H1 (cell line): ENCODE data around the gene DPEP1.

ENCODE experiments used
- BRCA1 ChIP-seq: IDR thresholded peaks from 2 replicates; pipeline ENCODE4 v1.6.1; 2012; ENCODE audit warnings: low read depth, low read length, improper control_type of control experiment
- EZH2 ChIP-seq: fragments of 200-600 bp; sonication (generic); IDR thresholded peaks from 2 replicates; pipeline ENCODE4 v1.7.1; 2012; ENCODE audit warnings: low read depth, mild to moderate bottlenecking, moderate library complexity, low read length, inconsistent platforms; ENCODE audit not compliant: severe bottlenecking
- HDAC2 ChIP-seq, 2 experiments: fragments of 300-600 bp in 1 of 2; sonication (generic) in 1 of 2; IDR thresholded peaks; 2 replicates each; pipeline ENCODE4 v1.6.1; 2011 to 2012; ENCODE audit warnings: low read depth in 2 of 2, low read length in 2 of 2, mild to moderate bottlenecking in 2 of 2, moderate library complexity in 2 of 2, borderline replicate concordance in 1 of 2, inconsistent platforms in 1 of 2
- MAFK ChIP-seq: IDR thresholded peaks from 2 replicates; pipeline ENCODE4 v1.6.1; 2012; ENCODE audit warnings: low read depth, mild to moderate bottlenecking, improper control_type of control experiment, low read length
- POLR2A ChIP-seq, 2 experiments: IDR thresholded peaks; 1 replicate in 1 of 2; 2 replicates in 1 of 2; pipeline ENCODE4 v1.6.1; 2011; ENCODE audit warnings: low read depth in 2 of 2, low read length in 2 of 2, mild to moderate bottlenecking in 2 of 2; ENCODE audit errors: control extremely low read depth in 1 of 2
- POLR2AphosphoS5 ChIP-seq: IDR thresholded peaks from 2 replicates; pipeline ENCODE4 v1.6.1; 2011; ENCODE audit warnings: low read depth, low read length
- RAD21 ChIP-seq, 2 experiments: IDR thresholded peaks in 1 of 2; conservative IDR thresholded peaks in 1 of 2; 2 replicates each; pipeline ENCODE4 v1.6.1; 2011; ENCODE audit warnings: low read depth in 2 of 2, low read length in 2 of 2, improper control_type of control experiment in 1 of 2, inconsistent platforms in 1 of 2, mild to moderate bottlenecking in 1 of 2, moderate library complexity in 1 of 2
- RFX5 ChIP-seq: IDR thresholded peaks from 2 replicates; pipeline ENCODE4 v1.6.1; 2011; ENCODE audit warnings: low read depth, low read length, improper control_type of control experiment, borderline replicate concordance
- SIN3A ChIP-seq, 2 experiments: IDR thresholded peaks in 1 of 2; conservative IDR thresholded peaks in 1 of 2; 2 replicates each; pipeline ENCODE4 v1.6.1; 2011 to 2012; ENCODE audit warnings: low read length in 2 of 2, improper control_type of control experiment in 1 of 2, low read depth in 1 of 2, mild to moderate bottlenecking in 1 of 2
- SIX5 ChIP-seq: IDR thresholded peaks from 2 replicates; pipeline ENCODE4 v1.6.1; 2011; ENCODE audit warnings: mild to moderate bottlenecking, low read depth, low read length
- YY1 ChIP-seq: IDR thresholded peaks from 2 replicates; pipeline ENCODE4 v1.6.1; 2011; ENCODE audit warnings: low read depth, mild to moderate bottlenecking, low read length
- TF ChIP-seq, protein P1 (sequence below): fragments of 300-600 bp; sonication (generic); IDR thresholded peaks from 2 replicates; pipeline ENCODE4 v1.7.1; 2012; ENCODE audit warnings: low read length, moderate library complexity, mild to moderate bottlenecking, inconsistent platforms; ENCODE audit not compliant: insufficient replicate concordance
- TF ChIP-seq, protein P2 (sequence below), 3 experiments: IDR thresholded peaks; 1 replicate in 2 of 3; 2 replicates in 1 of 3; pipeline versions ENCODE4 v1.5.1 to v1.6.1; 2011; ENCODE audit warnings: low read length in 3 of 3, mild to moderate bottlenecking in 3 of 3, inconsistent platforms in 2 of 3, low read depth in 1 of 3, moderate library complexity in 1 of 3; ENCODE audit not compliant: insufficient read depth in 1 of 3; ENCODE audit errors: control extremely low read depth in 1 of 3

DNA sequence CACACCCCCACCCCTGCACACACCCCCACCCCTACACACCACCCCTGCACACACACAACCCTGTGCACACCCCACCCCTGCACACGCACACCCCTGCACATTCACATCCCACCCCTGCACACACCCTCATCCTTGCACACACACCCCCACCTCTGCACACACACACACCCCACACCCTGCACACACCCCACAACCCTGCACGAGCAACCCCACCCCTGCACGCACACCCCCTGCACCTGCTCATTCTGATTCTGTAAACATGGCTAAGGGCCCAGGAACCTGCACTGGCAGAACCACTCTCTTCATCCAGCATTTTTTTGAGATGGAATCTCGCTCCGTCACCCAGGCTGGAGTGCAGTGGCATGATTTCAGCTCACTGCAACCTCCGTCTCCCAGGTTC lies 25.9 kb downstream of the DPEP1 start:
- TF ChIP-seq BRCA1: no peak
- no peak for TF ChIP-seq SIN3A (conservative IDR thresholded peaks at IDR 0.05 in 1 of 2, IDR thresholded peaks at IDR 0.05 in 1 of 2; ENCODE audit: low read depth in 1 of 2, low read length in 2 of 2)
- TF ChIP-seq POLR2A (IDR thresholded peaks at IDR 0.05; ENCODE audit: control extremely low read depth in 1 of 2, low read depth in 2 of 2, low read length in 2 of 2): no peak
- TF ChIP-seq POLR2AphosphoS5: no peak
- no peak for TF ChIP-seq RFX5
- no peak for TF ChIP-seq EZH2
- no peak for TF ChIP-seq HDAC2 (IDR thresholded peaks at IDR 0.05; ENCODE audit: borderline replicate concordance in 1 of 2, low read depth in 2 of 2, low read length in 2 of 2)
- TF ChIP-seq, protein P1, sequence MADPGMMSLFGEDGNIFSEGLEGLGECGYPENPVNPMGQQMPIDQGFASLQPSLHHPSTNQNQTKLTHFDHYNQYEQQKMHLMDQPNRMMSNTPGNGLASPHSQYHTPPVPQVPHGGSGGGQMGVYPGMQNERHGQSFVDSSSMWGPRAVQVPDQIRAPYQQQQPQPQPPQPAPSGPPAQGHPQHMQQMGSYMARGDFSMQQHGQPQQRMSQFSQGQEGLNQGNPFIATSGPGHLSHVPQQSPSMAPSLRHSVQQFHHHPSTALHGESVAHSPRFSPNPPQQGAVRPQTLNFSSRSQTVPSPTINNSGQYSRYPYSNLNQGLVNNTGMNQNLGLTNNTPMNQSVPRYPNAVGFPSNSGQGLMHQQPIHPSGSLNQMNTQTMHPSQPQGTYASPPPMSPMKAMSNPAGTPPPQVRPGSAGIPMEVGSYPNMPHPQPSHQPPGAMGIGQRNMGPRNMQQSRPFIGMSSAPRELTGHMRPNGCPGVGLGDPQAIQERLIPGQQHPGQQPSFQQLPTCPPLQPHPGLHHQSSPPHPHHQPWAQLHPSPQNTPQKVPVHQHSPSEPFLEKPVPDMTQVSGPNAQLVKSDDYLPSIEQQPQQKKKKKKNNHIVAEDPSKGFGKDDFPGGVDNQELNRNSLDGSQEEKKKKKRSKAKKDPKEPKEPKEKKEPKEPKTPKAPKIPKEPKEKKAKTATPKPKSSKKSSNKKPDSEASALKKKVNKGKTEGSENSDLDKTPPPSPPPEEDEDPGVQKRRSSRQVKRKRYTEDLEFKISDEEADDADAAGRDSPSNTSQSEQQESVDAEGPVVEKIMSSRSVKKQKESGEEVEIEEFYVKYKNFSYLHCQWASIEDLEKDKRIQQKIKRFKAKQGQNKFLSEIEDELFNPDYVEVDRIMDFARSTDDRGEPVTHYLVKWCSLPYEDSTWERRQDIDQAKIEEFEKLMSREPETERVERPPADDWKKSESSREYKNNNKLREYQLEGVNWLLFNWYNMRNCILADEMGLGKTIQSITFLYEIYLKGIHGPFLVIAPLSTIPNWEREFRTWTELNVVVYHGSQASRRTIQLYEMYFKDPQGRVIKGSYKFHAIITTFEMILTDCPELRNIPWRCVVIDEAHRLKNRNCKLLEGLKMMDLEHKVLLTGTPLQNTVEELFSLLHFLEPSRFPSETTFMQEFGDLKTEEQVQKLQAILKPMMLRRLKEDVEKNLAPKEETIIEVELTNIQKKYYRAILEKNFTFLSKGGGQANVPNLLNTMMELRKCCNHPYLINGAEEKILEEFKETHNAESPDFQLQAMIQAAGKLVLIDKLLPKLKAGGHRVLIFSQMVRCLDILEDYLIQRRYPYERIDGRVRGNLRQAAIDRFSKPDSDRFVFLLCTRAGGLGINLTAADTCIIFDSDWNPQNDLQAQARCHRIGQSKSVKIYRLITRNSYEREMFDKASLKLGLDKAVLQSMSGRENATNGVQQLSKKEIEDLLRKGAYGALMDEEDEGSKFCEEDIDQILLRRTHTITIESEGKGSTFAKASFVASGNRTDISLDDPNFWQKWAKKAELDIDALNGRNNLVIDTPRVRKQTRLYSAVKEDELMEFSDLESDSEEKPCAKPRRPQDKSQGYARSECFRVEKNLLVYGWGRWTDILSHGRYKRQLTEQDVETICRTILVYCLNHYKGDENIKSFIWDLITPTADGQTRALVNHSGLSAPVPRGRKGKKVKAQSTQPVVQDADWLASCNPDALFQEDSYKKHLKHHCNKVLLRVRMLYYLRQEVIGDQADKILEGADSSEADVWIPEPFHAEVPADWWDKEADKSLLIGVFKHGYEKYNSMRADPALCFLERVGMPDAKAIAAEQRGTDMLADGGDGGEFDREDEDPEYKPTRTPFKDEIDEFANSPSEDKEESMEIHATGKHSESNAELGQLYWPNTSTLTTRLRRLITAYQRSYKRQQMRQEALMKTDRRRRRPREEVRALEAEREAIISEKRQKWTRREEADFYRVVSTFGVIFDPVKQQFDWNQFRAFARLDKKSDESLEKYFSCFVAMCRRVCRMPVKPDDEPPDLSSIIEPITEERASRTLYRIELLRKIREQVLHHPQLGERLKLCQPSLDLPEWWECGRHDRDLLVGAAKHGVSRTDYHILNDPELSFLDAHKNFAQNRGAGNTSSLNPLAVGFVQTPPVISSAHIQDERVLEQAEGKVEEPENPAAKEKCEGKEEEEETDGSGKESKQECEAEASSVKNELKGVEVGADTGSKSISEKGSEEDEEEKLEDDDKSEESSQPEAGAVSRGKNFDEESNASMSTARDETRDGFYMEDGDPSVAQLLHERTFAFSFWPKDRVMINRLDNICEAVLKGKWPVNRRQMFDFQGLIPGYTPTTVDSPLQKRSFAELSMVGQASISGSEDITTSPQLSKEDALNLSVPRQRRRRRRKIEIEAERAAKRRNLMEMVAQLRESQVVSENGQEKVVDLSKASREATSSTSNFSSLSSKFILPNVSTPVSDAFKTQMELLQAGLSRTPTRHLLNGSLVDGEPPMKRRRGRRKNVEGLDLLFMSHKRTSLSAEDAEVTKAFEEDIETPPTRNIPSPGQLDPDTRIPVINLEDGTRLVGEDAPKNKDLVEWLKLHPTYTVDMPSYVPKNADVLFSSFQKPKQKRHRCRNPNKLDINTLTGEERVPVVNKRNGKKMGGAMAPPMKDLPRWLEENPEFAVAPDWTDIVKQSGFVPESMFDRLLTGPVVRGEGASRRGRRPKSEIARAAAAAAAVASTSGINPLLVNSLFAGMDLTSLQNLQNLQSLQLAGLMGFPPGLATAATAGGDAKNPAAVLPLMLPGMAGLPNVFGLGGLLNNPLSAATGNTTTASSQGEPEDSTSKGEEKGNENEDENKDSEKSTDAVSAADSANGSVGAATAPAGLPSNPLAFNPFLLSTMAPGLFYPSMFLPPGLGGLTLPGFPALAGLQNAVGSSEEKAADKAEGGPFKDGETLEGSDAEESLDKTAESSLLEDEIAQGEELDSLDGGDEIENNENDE: no peak
- TF ChIP-seq RAD21 (IDR thresholded peaks at IDR 0.05 in 1 of 2, conservative IDR thresholded peaks at IDR 0.05 in 1 of 2; ENCODE audit: low read depth in 2 of 2, low read length in 2 of 2): no peak
- TF ChIP-seq, protein P2, sequence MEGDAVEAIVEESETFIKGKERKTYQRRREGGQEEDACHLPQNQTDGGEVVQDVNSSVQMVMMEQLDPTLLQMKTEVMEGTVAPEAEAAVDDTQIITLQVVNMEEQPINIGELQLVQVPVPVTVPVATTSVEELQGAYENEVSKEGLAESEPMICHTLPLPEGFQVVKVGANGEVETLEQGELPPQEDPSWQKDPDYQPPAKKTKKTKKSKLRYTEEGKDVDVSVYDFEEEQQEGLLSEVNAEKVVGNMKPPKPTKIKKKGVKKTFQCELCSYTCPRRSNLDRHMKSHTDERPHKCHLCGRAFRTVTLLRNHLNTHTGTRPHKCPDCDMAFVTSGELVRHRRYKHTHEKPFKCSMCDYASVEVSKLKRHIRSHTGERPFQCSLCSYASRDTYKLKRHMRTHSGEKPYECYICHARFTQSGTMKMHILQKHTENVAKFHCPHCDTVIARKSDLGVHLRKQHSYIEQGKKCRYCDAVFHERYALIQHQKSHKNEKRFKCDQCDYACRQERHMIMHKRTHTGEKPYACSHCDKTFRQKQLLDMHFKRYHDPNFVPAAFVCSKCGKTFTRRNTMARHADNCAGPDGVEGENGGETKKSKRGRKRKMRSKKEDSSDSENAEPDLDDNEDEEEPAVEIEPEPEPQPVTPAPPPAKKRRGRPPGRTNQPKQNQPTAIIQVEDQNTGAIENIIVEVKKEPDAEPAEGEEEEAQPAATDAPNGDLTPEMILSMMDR (IDR thresholded peaks at IDR 0.05; ENCODE audit: control extremely low read depth in 1 of 3, insufficient read depth in 1 of 3, low read depth in 1 of 3, low read length in 3 of 3): no peak
- no peak for TF ChIP-seq MAFK
- no peak for TF ChIP-seq YY1
- no peak for TF ChIP-seq SIX5
